Right lobe of liver (tissue), 6 donors: ENCODE data around the gene OR51I1. TPM values are rescaled to one million over a fixed set of nuclear protein-coding genes. Genes with fewer than 3 reads are reported as not detected.

Experiments
- ATAC-seq, 4 donors: fragments of 200-7000 bp; cut with Tn5 transposase; one replicate each; pipeline ENCODE4 v1.9.1; 2020; ENCODE audit warnings: mild to moderate bottlenecking in 4 of 4, moderate library complexity in 4 of 4
- DNase-seq, 3 donors: peaks; one replicate each; pipeline ENCODE4 v3.0.0-alpha.2; 2020
- H3K27ac ChIP-seq, 3 donors: fragments of 200-600 bp; one replicate each; pipeline ENCODE4 v1.8.0; 2022
- H3K27me3 ChIP-seq, 2 donors: fragments of 200-600 bp; one replicate each; pipeline ENCODE4 v1.8.0; 2022
- H3K36me3 ChIP-seq, 4 donors: fragments of 200-600 bp; sonication (generic) in 1 of 4; one replicate each; pipeline versions ENCODE4 v1.5.1 to v1.8.0; 2017 to 2022; ENCODE audit warnings: control low read depth in 1 of 4
- H3K4me1 ChIP-seq, 4 donors: fragments of 200-600 bp; sonication (generic) in 1 of 4; one replicate each; pipeline versions ENCODE4 v1.5.1 to v1.8.0; 2017 to 2022; ENCODE audit warnings: control low read depth in 1 of 4
- H3K4me3 ChIP-seq, 3 donors: fragments of 200-600 bp; one replicate each; pipeline ENCODE4 v1.8.0; 2022
- H3K9me3 ChIP-seq, 4 donors: fragments of 200-600 bp; sonication (generic) in 1 of 4; one replicate each; pipeline versions ENCODE4 v1.5.1 to v1.8.0; 2017 to 2022; ENCODE audit warnings: control low read depth in 1 of 4
- CTCF ChIP-seq, 4 donors: fragments of 200-600 bp in 3 of 4; fragments of 450-650 bp in 1 of 4; IDR thresholded peaks; one replicate each; pipeline versions ENCODE4 v1.5.1 to v1.8.0; 2016 to 2022; ENCODE audit warnings: antibody characterized with exemption in 4 of 4, mild to moderate bottlenecking in 2 of 4
- POLR2A ChIP-seq: fragments of 450-650 bp; IDR thresholded peaks from one replicate; pipeline ENCODE4 v1.6.1; 2017; ENCODE audit warnings: antibody characterized with exemption, mild to moderate bottlenecking
- intact Hi-C, 2 donors: fragments of 100-400 bp; cut with DNase I; formaldehyde crosslinking; loops; one replicate each; pipeline versions ENCODE4 v1.11.2 to v1.14.1; 2022
- total RNA-seq, 6 experiments: library from RNA; depleted of rRNA in 2 of 6; stranded (reverse); fragments of >200 nt in 2 of 6; fragmentation: NEBNext Ultra II Directional in 3 of 6; extraction: Animal tissue kit (Norgen Biotek cat#: 25700) in 3 of 6; gene quantifications; one replicate each; pipeline versions ENCODE4 v1.1.0 to v1.2.4, GENCODE V29; 2016 to 2023
- donor health status: DM: no; HTN: yes; CAD: no.
- donor health status: DM: no; HTN: no; CAD: no.
- donor health status: DM: no; HTN: no; CAD: no.
- donor health status: DM: no; HTN: yes; CAD: no.
- donor health status: DM: no; HTN: yes; CAD: no.

Gene OR51I1
- total RNA-seq, 6 experiments from 2014 or later = not detected

DNA sequence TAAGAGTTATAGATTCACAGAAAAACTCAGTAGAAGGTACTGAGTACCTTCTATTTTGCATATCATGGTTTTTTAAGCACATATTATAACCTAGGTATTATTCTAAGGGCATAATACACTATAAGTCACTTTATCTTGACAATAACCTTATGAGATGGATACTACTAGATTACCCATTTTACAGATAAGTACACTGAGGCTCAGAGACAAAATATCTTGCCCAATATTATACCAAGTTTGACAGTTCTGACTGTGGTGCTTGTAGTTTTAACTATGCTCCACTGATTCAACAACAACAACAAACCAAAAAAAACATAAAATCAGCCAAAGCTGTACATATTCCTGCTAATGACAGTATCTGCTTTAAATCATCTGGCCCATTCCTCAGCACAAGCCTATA lies 47.2 kb downstream of the OR51I1 start:
- no peak for ATAC-seq
- no peaks in the 10 kb centered on the region for H3K4me1 ChIP-seq
- no peak overlapping the region for H3K4me3 ChIP-seq
- no peak for DNase-seq
- no peaks in the 10 kb centered on the region for H3K27me3 ChIP-seq
- H3K36me3 ChIP-seq = no peaks in the 10 kb centered on the region
- no peak for TF ChIP-seq POLR2A
- no peak for TF ChIP-seq CTCF (IDR thresholded peaks at IDR 0.05)
- H3K27ac ChIP-seq = no peak overlapping the region
- intact Hi-C loops = no loop called here
- no peaks in the 10 kb centered on the region for H3K9me3 ChIP-seq

Other genes starting within 250 kb of the OR51I1 start
- not detected for gene OR51V1, start 240.8 kb downstream of the OR51I1 start, total RNA-seq
- gene HBB, start 214.4 kb downstream of the OR51I1 start, total RNA-seq = 1,000 to 10,000 TPM in 1 of 6 experiments, 100 to 1,000 TPM in 2, 10 to 100 TPM in 3; 25.1 to 1,416 (median 146) TPM
- gene HBD, start 207.0 kb downstream of the OR51I1 start, total RNA-seq = 10 to 100 TPM in 1 of 6 experiments, 1 to 10 TPM in 2, not detected in 3; 4.1 to 29.5 (median 9.7) TPM
- not detected for gene HBG1, start 191.7 kb downstream of the OR51I1 start, total RNA-seq
- not detected for gene HBG2, start 186.7 kb downstream of the OR51I1 start, total RNA-seq
- not detected for gene HBE1, start 171.6 kb downstream of the OR51I1 start, total RNA-seq
- gene OR51B4, start 139.6 kb downstream of the OR51I1 start, total RNA-seq = not detected
- not detected for gene OR51B2, start 117.2 kb downstream of the OR51I1 start, total RNA-seq
- under 1 TPM in 3 of 6 experiments, not detected in 3; 0.17 to 0.42 (median 0.28) TPM for gene OR51B5, start 98.0 kb downstream of the OR51I1 start, total RNA-seq
- gene OR51B6, start 90.0 kb downstream of the OR51I1 start, total RNA-seq = not detected
- not detected for gene OR51M1, start 57.7 kb downstream of the OR51I1 start, total RNA-seq
- gene OR51Q1, start 19.4 kb downstream of the OR51I1 start, total RNA-seq = not detected
- not detected for gene OR51I2, start 7.8 kb upstream of the OR51I1 start, total RNA-seq
- not detected for gene OR52D1, start 47.2 kb upstream of the OR51I1 start, total RNA-seq
- gene UBQLN3, start 68.4 kb upstream of the OR51I1 start, total RNA-seq = under 1 TPM in 1 of 6 experiments, not detected in 5; 0.12 TPM
- under 1 TPM in 4 of 6 experiments, not detected in 2; 0.11 to 0.32 (median 0.21) TPM for gene UBQLNL, start 75.2 kb upstream of the OR51I1 start, total RNA-seq
- under 1 TPM in 1 of 6 experiments, not detected in 5; 0.49 TPM for gene OR52H1, start 107.0 kb upstream of the OR51I1 start, total RNA-seq
- not detected for gene OR52B6, start 139.4 kb upstream of the OR51I1 start, total RNA-seq
- gene TRIM6, start 155.1 kb upstream of the OR51I1 start, total RNA-seq = 1 to 10 TPM in 1 of 6 experiments, under 1 TPM in 5; 0.29 to 2.0 (median 0.65) TPM
- gene TRIM34, start 183.5 kb upstream of the OR51I1 start, total RNA-seq = 1 to 10 TPM in 5 of 6 experiments, under 1 TPM in 1; 0.93 to 3.3 (median 2.3) TPM
- 10 to 100 TPM; 15.3 to 19.2 (median 18.2) TPM for gene TRIM5, start 243.6 kb upstream of the OR51I1 start, total RNA-seq
- 10 to 100 TPM; 10.0 to 29.1 (median 13.8) TPM for gene TRIM22, start 248.3 kb upstream of the OR51I1 start, total RNA-seq